ENCODE measurements around the gene AGPAT4.

- no peak for TF ChIP-seq EZH2 (IDR thresholded peaks at IDR 0.05)
- TF ChIP-seq POLR2AphosphoS5 (IDR thresholded peaks at IDR 0.05; ENCODE audit: borderline replicate concordance, low read depth, low read length): no peak
- TF ChIP-seq FOXP2 (optimal IDR thresholded peaks at IDR 0.05; ENCODE audit: control extremely low read depth, extremely low read length, insufficient read depth): no peak
Observed at GRCh38 chr6:161319231-161319630, 45.4 kb upstream of the AGPAT4 start.

Data from SK-N-MC (cell line).